Neutrophil (primary cell): ENCODE data around the gene MICU1.

Experiments
- H3K27ac ChIP-seq: fragments of 200-600 bp; sonication (generic); 2 replicates; pipeline ENCODE4 v1.5.1; 2016; ENCODE audit warnings: mild to moderate bottlenecking, moderate library complexity
- H3K27me3 ChIP-seq: fragments of 200-600 bp; sonication (generic); 2 replicates; pipeline ENCODE4 v1.6.0; 2016; ENCODE audit warnings: mild to moderate bottlenecking
- H3K36me3 ChIP-seq: fragments of 200-600 bp; sonication (generic); 2 replicates; pipeline ENCODE4 v1.5.1; 2017
- H3K4me1 ChIP-seq, 2 experiments: fragments of 200-600 bp in 1 of 2; sonication (generic) in 1 of 2; 1 replicate in 1 of 2; 2 replicates in 1 of 2; pipeline versions ENCODE4 v1.5.1 to v1.6.1; 2013 to 2016; ENCODE audit warnings: low read depth in 1 of 2, low read length in 1 of 2, mild to moderate bottlenecking in 1 of 2, moderate library complexity in 1 of 2; ENCODE audit not compliant: control insufficient read depth in 1 of 2, insufficient read depth in 1 of 2
- H3K4me3 ChIP-seq, 2 experiments: fragments of 200-600 bp in 1 of 2; sonication (generic) in 1 of 2; 1 replicate in 1 of 2; 2 replicates in 1 of 2; pipeline ENCODE4 v1.5.1; 2013 to 2016; ENCODE audit warnings: low read depth in 1 of 2, low read length in 1 of 2, mild to moderate bottlenecking in 1 of 2, moderate library complexity in 1 of 2
- H3K9me3 ChIP-seq: fragments of 200-600 bp; sonication (generic); 2 replicates; pipeline ENCODE4 v1.5.1; 2016
- CTCF ChIP-seq: fragments of 200-600 bp; sonication (generic); IDR thresholded peaks from 2 replicates; pipeline ENCODE4 v1.5.1; 2016; ENCODE audit warnings: antibody characterized with exemption

The MICU1 gene

GRCh38 chr10:72626444-72626754 is 520 bp upstream of the MICU1 start:
- Histone ChIP-seq H3K27ac (peak overlapping the region; percentile 86), H3K27me3 (no peaks in the 10 kb centered on the region), H3K4me1 (peaks cover 22 to 23% of the 10 kb centered on the region in 2 experiments), H3K36me3 (peaks cover 3% of the 10 kb centered on the region), H3K4me3 (peak overlapping the region; percentile 91 to 94), H3K9me3 (no peaks in the 10 kb centered on the region)
- no peak for TF ChIP-seq CTCF

- H3K4me3 ChIP-seq: peak overlapping the region; percentile 91 to 94
- peaks cover 3% of the 10 kb centered on the region for H3K36me3 ChIP-seq
- H3K4me1 ChIP-seq: peaks cover 22 to 23% of the 10 kb centered on the region in 2 experiments
- TF ChIP-seq CTCF: no peak
- no peaks in the 10 kb centered on the region for H3K9me3 ChIP-seq
- peak overlapping the region; percentile 86 for H3K27ac ChIP-seq
- H3K27me3 ChIP-seq: no peaks in the 10 kb centered on the region
Observed at GRCh38 chr10:72625276-72625607, 637 bp downstream of the MICU1 start.

GRCh38 chr10:72622271-72622670 is 3.6 kb downstream of the MICU1 start:
- Histone ChIP-seq H3K36me3 (peaks cover 3% of the 10 kb centered on the region), H3K9me3 (no peaks in the 10 kb centered on the region), H3K27me3 (no peaks in the 10 kb centered on the region), H3K27ac (no peak overlapping the region), H3K4me3 (no peak overlapping the region), H3K4me1 (peaks cover 22 to 23% of the 10 kb centered on the region in 2 experiments)
- TF ChIP-seq CTCF: no peak

- no peak overlapping the region for H3K4me3 ChIP-seq
- no peaks in the 10 kb centered on the region for H3K9me3 ChIP-seq
- H3K4me1 ChIP-seq: no peaks in the 10 kb centered on the region
- H3K36me3 ChIP-seq: no peaks in the 10 kb centered on the region
- TF ChIP-seq CTCF: no peak
- no peak overlapping the region for H3K27ac ChIP-seq
- H3K27me3 ChIP-seq: no peaks in the 10 kb centered on the region
Observed at GRCh38 chr10:72616716-72617115, 9.2 kb downstream of the MICU1 start.

- Histone ChIP-seq H3K4me3 (no peak overlapping the region), H3K9me3 (no peaks in the 10 kb centered on the region), H3K27ac (no peak overlapping the region), H3K36me3 (no peaks in the 10 kb centered on the region), H3K27me3 (no peaks in the 10 kb centered on the region), H3K4me1 (no peaks in the 10 kb centered on the region)
- TF ChIP-seq CTCF: no peak
Observed at GRCh38 chr10:72615970-72616369, 9.9 kb downstream of the MICU1 start.

- TF ChIP-seq CTCF: no peak
- Histone ChIP-seq H3K36me3 (no peaks in the 10 kb centered on the region), H3K27ac (no peak overlapping the region), H3K27me3 (no peaks in the 10 kb centered on the region), H3K9me3 (no peaks in the 10 kb centered on the region), H3K4me3 (no peak overlapping the region), H3K4me1 (no peaks in the 10 kb centered on the region)
Observed at GRCh38 chr10:72612203-72612826, 13.6 kb downstream of the MICU1 start.
